GM18519 (cell line): ENCODE results near the gene CPT1A.

Source experiments
- ATAC-seq: cut with Tn5 transposase; IDR thresholded peaks from one replicate; pipeline ENCODE4 v1.9.1; 2021; ENCODE audit warnings: mild to moderate bottlenecking, moderate library complexity; ENCODE audit not compliant: unreplicated experiment, low FRiP score

CPT1A gene

DNA sequence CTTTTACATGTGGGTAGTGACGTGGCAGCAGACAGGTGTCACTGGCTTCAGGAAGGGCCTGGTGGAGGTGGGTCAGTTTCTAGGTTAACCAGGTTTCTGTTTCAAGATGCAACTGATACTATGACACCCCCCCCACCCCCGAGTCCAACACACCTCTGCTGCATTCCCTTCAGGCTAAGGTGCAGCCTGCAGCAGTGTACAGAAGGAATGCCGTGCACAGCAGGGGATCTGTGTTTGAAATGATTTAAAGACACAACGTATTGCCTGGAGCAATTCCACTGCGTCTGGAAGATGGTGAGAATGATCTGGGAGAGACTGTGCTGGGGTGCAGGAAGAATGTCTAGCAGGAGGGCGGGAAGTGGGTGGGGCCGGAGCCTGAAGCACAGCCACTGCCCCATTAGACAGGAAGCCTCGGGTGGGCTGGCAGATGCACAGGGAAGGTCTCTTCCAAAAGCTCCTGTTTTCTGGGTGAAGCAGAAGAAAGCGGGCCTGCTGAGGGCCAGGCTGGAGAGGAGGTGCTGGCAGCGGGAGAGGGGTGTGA is 78.5 kb downstream of the CPT1A start:
- no peak for ATAC-seq

- no peak for ATAC-seq
Observed at GRCh38 chr11:68762481-68762880, 79.2 kb downstream of the CPT1A start.

DNA sequence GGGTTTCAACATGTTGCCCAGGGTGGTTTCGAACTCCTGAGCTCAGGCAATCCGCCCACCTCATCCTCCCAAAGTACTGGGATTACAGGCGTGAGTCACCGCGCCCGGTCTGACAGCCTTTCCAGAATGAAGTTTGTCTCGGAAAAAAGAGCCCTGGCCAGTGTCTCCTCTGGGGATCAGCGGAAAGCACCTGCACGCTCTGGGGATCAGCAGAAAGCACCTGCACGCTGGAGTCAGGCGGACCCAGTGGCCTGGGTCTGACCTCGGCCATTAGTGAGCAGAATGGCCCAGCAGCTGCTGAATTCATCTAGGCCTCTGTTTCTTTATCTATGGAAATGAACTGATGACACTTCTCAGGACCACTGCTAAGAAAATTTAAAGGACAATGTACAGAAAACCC is 79.9 kb downstream of the CPT1A start:
- no peak for ATAC-seq

- no peak for ATAC-seq
Observed at GRCh38 chr11:68759991-68760390, 81.7 kb downstream of the CPT1A start.

DNA sequence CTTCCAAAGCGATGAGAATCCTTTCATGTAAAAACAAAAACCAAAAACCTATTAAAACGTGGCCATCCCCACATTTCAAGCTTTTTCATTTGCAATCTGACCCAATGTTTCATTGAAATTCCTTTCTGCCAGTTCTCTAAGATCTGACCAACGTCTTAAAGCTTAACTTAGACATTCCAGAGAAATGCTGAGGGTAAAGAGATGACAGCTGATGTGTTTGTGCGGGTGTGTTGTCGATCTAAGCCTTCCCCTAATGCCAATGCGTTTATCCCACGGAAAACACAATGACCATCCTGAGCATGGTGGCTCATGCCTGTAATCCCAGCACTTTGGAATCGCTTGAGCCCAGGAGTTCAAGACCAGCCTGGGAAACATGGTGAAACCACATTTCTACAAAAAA is 84.0 kb downstream of the CPT1A start:
- ATAC-seq = no peak

DNA sequence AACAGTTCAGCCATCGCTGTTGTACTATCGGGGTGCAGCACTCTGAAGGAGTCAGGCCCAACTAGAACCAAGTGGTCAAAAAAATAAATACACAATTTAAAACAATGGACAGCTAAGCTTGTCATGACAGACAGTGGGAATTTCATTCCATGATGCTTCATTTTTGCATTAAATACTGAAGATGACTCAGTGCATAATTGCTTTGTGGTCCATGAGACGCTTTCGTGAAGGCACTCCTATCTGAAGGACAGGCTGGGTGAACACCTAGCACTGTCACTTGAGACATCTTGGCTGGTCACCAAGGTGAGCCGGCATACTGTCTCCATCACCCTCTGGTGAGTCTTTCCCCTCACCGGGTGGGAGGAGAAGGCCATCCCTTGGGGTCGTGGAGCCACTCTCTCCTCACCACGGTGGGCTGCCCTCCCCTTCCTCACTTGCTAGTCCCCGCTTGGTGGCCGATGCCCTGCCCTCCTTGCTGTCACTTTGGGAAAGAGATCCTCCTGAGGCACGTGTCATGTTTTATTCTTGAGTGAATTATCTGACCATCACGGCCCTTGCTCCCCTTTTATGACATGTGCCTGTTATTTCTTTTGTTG is 85.4 kb downstream of the CPT1A start:
- ATAC-seq = no peak

GRCh38 chr11:68753300-68753699 is 88.4 kb downstream of the CPT1A start:
- no peak for ATAC-seq

GRCh38 chr11:68751331-68751856 is 90.3 kb downstream of the CPT1A start, which contains the start of gene TESMIN:
TESMIN (minus strand) TSS chr11:68751520; CDS start chr11:68750660, 860 bp downstream.
- no peak for ATAC-seq

- no peak for ATAC-seq
Observed at GRCh38 chr11:68751004-68751325, 90.8 kb downstream of the CPT1A start.

GRCh38 chr11:68750195-68751003 is 91.3 kb downstream of the CPT1A start:
- ATAC-seq = no peak

DNA sequence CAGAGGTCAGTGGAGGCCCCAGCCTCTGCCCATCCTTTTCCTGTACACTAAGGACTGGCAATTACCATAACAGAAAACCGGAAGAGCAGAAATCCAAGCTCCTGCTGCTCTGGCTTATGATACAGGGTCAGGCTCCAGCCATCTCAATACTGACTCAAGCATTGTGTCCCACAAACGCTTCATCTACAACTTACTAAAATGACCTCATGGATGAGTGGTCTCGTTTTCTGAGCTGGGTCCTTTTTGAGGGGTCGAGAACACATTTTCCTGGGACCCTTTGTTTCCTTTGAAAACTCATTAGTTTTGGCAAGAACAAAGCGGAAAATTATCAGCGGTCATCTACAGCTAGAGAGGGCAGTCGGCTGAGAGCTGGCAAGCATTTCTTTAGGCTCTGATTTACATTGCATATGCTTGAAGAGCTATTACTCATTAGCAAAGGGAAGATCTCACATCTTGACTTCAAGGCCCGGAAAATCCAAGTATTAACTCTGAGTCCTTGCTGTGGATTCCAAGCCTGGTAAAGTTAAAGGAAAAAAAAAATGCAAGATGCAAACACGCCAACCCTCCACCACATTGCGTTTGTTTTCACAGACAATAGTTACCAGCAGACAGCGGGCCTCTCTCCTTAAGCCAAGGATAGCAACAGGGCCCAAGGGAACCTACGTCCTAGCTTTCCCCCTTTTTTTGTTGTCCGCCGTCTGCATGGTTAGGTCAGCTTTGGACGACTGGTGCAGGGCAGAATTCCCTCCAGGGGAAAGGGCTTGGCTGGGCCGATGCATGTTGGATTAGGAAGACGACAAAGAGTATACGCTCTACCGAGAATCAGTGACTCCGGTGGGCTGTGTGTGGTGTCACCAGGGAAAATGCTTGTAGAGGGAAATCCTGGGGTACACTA is 92.2 kb downstream of the CPT1A start:
- no peak for ATAC-seq

GRCh38 chr11:68748061-68748460 is 93.7 kb downstream of the CPT1A start:
- no peak for ATAC-seq

DNA sequence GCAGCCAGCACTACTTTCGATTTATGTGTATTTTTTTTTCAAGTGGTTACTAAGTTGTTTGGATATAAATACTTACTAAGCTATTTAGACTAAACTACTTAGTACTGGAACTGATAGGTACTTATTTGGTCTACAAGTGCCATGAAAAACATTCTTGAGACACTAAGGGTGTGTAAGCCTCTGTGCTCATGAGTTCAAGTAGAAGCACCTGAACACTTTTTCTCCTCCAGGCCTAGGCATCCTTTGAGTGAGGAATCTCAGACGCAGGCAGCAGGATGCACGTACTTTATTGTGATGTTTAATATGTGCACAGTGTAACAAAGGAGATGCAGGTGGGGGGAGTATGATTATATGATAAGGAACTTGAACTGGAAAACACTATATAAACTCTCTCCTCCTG is 98.2 kb downstream of the CPT1A start:
- no peak for ATAC-seq

DNA sequence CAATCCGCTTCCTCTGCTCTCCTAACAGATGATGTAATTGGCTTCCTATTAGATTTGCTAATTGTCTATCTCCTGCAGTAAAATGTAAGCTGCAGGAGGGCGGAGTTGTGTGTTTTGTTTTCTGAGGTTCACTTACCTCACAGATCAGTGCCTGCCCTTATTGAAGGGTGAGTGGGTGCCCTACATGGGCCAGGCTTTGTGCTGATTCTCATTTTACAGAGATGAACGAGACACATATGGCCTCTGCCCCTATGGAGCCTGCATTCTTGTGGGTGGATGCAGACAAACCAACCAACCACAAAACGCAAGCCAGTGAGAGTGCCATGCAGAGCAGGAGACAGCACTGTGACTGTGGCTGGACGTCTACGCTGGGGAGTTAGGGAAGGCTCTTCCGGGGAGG is 100.3 kb downstream of the CPT1A start:
- ATAC-seq = no peak

- no peak for ATAC-seq
Observed at GRCh38 chr11:68735646-68736045, 106.1 kb downstream of the CPT1A start.

- ATAC-seq = no peak
Observed at GRCh38 chr11:68735125-68735524, 106.6 kb downstream of the CPT1A start.

- ATAC-seq = no peak
Observed at GRCh38 chr11:68734111-68734510, 107.6 kb downstream of the CPT1A start.

DNA sequence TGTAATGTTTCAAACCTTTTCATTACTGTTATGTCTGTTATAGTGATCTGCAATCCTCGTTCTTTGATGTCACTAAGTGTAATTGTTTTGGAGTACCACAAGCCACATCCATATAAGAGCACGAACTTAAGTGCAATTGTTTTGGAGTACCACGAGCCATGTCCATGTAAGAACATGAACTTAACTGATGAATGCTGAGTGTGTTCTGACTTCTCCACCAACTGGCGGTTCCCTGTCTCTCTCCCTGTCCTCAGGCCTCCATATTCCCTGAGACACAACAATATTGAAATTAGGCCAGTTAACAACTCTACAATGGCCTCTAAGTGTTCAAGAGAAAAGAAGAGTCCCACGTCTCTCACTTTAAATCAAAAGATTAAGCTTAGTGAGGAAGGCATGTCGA is 113.9 kb downstream of the CPT1A start:
- ATAC-seq = no peak

DNA sequence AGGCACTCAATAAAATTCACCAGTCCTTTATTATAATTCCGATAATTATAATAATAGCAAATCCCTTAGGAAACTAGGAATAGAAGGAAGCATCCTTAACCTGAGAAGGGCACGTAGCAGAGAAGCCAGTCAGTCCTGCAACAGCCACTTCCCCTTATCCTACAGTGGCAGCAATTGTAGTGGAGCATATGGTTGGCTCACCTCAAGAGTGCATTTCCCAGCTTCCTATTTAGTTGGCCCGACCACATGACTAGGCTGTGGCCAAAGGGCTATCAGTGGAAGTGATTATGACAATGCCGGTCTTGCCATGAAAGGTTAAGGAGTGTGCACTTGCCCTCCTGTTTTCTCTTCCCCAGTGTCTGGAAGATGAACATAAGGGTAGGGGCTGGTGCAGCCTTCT is 117.4 kb downstream of the CPT1A start:
- ATAC-seq = no peak

GRCh38 chr11:68722143-68722542 is 119.6 kb downstream of the CPT1A start:
- no peak for ATAC-seq

GRCh38 chr11:68721075-68721474 is 120.6 kb downstream of the CPT1A start:
- ATAC-seq = no peak
